Gastrocnemius medialis (tissue), 4 donors: ENCODE measurements around the gene SCN4B.

ENCODE experiments used
- POLR2A ChIP-seq, 2 donors: fragments of 450-650 bp; IDR thresholded peaks; one replicate each; pipeline ENCODE4 v1.6.1; 2017; ENCODE audit warnings: antibody characterized with exemption in 2 of 2, mild to moderate bottlenecking in 2 of 2, moderate library complexity in 2 of 2
- TF ChIP-seq, protein P1 (sequence below), 5 experiments: fragments of 450-650 bp in 3 of 5; fragments of 200-600 bp in 2 of 5; sonication (generic) in 2 of 5; IDR thresholded peaks in 4 of 5; conservative IDR thresholded peaks in 1 of 5; 1 replicate in 4 of 5; 2 replicates in 1 of 5; pipeline ENCODE4 v1.5.1; 2016 to 2019; ENCODE audit warnings: antibody characterized with exemption in 5 of 5, mild to moderate bottlenecking in 3 of 5, moderate library complexity in 3 of 5

DNA sequence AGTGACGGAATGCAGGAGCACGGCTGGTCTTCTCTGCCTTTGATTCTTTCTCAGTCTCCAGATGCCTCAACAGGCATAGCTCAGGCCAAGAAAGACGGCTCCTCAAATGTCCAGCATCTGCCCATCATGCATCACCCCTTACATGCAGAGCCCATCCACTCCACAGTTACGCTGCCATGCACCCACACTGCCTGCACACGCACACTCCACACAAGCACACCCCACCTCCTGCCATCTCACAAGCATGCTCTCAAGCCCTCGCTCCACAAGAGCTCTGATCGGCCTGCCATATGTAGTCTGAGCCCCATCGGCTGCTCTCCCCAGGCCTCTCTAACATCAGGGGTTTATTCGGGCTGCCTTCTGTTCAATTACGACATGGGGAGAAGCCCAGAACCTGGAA is 18.8 kb downstream of the SCN4B start:
- TF ChIP-seq, protein P1, sequence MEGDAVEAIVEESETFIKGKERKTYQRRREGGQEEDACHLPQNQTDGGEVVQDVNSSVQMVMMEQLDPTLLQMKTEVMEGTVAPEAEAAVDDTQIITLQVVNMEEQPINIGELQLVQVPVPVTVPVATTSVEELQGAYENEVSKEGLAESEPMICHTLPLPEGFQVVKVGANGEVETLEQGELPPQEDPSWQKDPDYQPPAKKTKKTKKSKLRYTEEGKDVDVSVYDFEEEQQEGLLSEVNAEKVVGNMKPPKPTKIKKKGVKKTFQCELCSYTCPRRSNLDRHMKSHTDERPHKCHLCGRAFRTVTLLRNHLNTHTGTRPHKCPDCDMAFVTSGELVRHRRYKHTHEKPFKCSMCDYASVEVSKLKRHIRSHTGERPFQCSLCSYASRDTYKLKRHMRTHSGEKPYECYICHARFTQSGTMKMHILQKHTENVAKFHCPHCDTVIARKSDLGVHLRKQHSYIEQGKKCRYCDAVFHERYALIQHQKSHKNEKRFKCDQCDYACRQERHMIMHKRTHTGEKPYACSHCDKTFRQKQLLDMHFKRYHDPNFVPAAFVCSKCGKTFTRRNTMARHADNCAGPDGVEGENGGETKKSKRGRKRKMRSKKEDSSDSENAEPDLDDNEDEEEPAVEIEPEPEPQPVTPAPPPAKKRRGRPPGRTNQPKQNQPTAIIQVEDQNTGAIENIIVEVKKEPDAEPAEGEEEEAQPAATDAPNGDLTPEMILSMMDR (IDR thresholded peaks at IDR 0.05 in 4 of 5, conservative IDR thresholded peaks at IDR 0.05 in 1 of 5), result no peak
- TF ChIP-seq POLR2A (IDR thresholded peaks at IDR 0.05), result no peak
